Cardiac fibroblast (primary cell): ENCODE data around the gene NDUFA11.
A peak's percentile ranks its signal among the peaks of the same experiment; 100 is the strongest.
"Not testable (repeated sequence)": the region's sequence is repeated elsewhere in the genome, so short reads cannot be mapped to it uniquely, and the experiment has no call there.

Source experiments
- DNase-seq, 2 donors: peaks; one replicate each; pipeline versions ENCODE4 v3.0.0 to v3.0.0-alpha.2; 2010; ENCODE audit warnings: low read depth in 2 of 2
- H3K4me3 ChIP-seq, 2 donors: replicated peaks in 1 of 2; 1 replicate in 1 of 2; 2 replicates in 1 of 2; pipeline ENCODE4 v1.5.1; 2011; ENCODE audit warnings: low read depth in 2 of 2, low read length in 2 of 2, mild to moderate bottlenecking in 2 of 2, moderate library complexity in 1 of 2
- CTCF ChIP-seq: IDR thresholded peaks from one replicate; pipeline ENCODE4 v1.5.1; 2011; ENCODE audit warnings: low read depth, mild to moderate bottlenecking, low read length, inconsistent platforms

NDUFA11 gene

GRCh38 chr19:5857203-5858081, 46.1 kb downstream of the NDUFA11 start:
- no peak for TF ChIP-seq CTCF
- H3K4me3 ChIP-seq = no peak overlapping the region
- no peak for DNase-seq

GRCh38 chr19:5855151-5855550, 48.4 kb downstream of the NDUFA11 start:
- not testable (repeated sequence) for DNase-seq, H3K4me3 ChIP-seq

- not testable (repeated sequence) for H3K4me3 ChIP-seq, DNase-seq
Measured at GRCh38 chr19:5854121-5854520, 49.5 kb downstream of the NDUFA11 start.

- no peak within 1 kb of the TSS for H3K4me3 ChIP-seq
- no peak for TF ChIP-seq CTCF
- no peak for DNase-seq
Measured at GRCh38 chr19:5851302-5851701, 52.3 kb downstream of the NDUFA11 start, which contains the start of gene FUT3. FUT3 (minus strand) TSS chr19:5851449.

- TF ChIP-seq CTCF = no peak
- DNase-seq = peak; percentile 75 to 77
- no peak overlapping the region for H3K4me3 ChIP-seq
Measured at GRCh38 chr19:5850743-5851293, 52.8 kb downstream of the NDUFA11 start.

GRCh38 chr19:5850189-5850588, 53.4 kb downstream of the NDUFA11 start:
- no peak for TF ChIP-seq CTCF
- DNase-seq = no peak
- no peak overlapping the region for H3K4me3 ChIP-seq

- H3K4me3 ChIP-seq, DNase-seq: not testable (repeated sequence)
Measured at GRCh38 chr19:5848621-5849020, 55.0 kb downstream of the NDUFA11 start.

- DNase-seq, H3K4me3 ChIP-seq: not testable (repeated sequence)
Measured at GRCh38 chr19:5847846-5848245, 55.7 kb downstream of the NDUFA11 start.
